GM18508 (cell line): Measurements from ENCODE around the gene DMAC2.
A peak's percentile ranks its signal among the peaks of the same experiment; 100 is the strongest.
"Not testable (repeated sequence)": the region's sequence is repeated elsewhere in the genome, so short reads cannot be mapped to it uniquely, and the experiment has no call there.

Experiments
- ATAC-seq: cut with Tn5 transposase; IDR thresholded peaks from one replicate; pipeline ENCODE4 v1.9.1; 2021; ENCODE audit warnings: moderate number of reproducible peaks; ENCODE audit not compliant: insufficient read depth, unreplicated experiment

The DMAC2 gene

DNA sequence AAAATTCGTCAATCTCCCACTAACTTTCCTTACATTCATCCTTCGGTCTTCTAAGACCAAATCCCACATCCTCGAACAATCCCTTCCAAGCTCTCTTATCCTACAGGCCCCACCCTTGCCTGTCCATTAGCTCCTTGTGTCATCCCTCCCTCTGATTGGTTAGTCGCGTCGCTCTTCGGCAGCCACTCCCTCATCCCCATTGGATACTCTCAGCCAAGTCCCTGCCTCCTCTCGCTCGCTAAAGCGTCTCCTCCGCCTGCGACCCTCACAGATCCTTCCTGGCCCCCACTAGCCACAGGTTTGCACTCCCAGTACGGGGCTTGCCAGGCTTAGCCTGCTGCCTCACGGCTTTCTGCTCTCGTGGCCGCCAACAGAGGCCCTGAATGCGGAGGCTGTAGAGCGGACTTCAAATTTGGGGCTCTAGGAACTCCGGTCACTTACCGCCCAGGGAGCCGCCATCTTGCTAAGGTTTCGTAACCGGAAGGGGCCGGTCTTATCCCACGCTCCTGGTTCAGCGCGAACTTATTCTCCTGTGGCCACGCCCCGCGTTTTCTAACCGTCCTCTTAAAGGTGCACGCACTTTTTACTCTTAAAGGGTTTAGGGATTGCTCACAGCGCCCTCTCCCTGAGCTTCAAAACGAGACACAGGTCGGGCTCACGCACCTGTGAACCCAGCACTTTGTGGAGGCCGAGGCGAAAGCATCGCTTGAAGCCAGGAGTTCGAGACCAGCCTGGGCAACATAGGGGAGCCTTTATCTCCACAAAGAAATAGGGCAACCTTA, at the start of gene DMAC2:
Gene DMAC2, minus strand, starts transcription at position 472 of the 782 bp plus-strand sequence. Its CDS starts 13 bp downstream, at position 459.
- ATAC-seq: peak; percentile 64

DNA sequence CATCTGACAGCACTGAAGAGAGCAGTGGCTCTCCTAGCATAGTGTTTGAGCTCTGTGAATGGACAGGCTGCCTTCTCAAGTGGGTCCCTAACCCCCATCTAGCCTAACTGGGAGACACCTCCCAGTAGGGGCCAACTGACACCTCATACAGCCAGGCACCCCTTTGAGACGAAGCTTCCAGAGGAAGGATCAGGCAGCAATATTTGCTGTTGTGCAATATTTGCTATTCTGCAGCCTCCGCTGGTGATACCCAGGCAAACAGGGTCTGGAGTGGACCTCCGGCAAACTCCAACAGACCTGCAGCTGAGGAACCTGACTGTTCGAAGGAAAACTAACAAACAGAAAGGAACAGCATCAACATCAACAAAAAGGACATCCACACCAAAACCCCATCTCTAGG, 47.2 kb upstream of the DMAC2 start:
- not testable (repeated sequence) for ATAC-seq

- ATAC-seq: no peak
Measured at GRCh38 chr19:41484822-41485221, 45.1 kb upstream of the DMAC2 start.

DNA sequence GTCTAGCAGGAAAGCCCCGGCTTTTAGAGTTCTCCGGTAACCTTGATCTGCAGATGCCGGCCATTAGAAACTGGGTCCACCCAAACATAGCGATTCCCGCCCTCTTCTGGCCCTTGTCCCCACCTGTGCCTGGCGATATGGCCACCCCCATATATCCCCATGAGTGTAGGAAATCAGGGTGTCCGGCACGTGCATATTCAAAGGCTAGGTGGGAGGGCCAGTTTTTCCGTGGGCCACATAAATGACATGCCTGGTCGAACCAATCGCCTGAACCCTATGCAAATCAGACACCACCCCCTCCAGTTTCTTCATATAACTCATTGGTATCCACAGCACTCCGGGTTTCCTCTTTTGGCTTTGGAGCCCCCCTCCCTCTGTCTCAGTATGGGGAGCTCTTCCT, 40.6 kb upstream of the DMAC2 start:
- no peak for ATAC-seq

- no peak for ATAC-seq
Measured at GRCh38 chr19:41479757-41480191, 40.1 kb upstream of the DMAC2 start.

DNA sequence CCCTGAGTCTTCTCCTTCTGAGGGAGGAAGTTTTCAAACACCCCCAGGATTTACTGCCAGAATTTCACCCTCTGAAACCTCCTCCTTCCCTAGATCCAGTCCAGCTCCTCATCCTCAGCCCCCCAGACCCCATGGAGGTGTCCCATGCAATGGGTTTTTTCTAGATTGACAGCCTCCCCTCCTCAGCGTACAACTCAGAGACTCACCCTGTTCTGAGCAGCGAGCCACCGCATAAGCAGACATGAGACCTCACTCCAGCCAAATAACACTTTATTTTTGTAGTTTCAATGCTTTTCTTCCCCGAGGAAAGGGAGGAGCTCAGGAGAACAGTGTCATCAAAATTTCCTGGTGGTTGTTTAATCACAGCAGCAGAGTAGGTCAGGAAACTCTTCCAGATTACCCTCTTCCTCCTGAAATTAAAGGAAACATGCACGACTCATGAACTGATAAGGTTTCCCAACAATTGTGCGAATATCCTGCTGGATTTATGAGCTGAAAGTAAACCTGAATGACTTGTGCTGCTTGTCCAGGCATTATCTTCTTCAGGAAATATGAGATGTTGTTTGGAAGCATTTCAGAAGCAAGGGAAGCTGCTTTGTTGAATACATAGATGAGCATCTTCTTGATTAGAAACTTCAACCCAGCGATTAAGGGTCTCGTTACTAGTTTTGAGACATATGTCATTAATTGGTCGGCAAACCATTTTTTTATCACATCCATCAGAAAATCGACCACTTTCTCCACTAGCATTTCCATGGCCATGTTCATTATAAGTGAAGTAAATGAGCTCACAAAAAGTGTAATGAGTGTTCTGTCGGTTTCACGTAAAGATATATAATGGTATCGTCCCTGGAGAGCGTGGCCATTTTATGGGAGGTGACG, 39.4 kb upstream of the DMAC2 start:
- ATAC-seq: no peak

DNA sequence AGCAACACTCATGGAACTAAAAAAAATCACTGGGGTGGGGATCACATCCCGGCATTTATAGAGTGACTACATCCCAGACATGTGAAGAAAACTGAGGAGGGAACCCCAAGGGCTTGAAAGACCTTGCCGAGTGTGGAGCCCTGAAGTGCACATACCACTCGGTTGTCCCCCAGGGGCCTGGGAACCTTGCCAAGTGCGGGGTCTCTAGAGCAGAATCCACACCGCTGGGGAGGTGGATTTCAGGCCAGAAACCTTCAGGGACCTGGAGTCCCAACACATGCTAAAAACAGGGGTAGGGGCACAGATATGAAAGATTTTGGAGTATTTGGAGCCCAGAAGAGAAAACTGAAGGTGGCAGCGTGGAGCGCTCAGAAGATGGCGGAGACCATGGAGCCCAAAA, 38.5 kb upstream of the DMAC2 start:
- no peak for ATAC-seq

DNA sequence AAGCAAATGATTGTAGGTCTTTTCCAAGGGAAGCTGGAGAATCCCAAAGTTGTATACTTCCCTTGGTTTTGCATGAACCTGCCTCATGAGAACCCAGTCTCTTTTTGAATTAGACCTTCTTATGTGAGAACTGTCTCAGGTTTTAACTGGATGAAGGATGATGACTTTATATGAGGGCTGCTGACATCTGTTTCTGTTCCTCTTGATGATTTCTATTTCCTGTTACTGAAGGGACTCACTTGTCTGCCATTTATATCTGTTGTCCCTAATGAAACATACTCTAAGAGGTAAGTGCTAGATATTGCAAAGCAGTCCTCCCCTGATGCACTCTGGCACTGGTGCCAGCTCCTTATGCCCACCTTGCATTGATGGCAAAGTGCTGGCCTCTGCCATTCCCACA, 36.9 kb upstream of the DMAC2 start:
- no peak for ATAC-seq

DNA sequence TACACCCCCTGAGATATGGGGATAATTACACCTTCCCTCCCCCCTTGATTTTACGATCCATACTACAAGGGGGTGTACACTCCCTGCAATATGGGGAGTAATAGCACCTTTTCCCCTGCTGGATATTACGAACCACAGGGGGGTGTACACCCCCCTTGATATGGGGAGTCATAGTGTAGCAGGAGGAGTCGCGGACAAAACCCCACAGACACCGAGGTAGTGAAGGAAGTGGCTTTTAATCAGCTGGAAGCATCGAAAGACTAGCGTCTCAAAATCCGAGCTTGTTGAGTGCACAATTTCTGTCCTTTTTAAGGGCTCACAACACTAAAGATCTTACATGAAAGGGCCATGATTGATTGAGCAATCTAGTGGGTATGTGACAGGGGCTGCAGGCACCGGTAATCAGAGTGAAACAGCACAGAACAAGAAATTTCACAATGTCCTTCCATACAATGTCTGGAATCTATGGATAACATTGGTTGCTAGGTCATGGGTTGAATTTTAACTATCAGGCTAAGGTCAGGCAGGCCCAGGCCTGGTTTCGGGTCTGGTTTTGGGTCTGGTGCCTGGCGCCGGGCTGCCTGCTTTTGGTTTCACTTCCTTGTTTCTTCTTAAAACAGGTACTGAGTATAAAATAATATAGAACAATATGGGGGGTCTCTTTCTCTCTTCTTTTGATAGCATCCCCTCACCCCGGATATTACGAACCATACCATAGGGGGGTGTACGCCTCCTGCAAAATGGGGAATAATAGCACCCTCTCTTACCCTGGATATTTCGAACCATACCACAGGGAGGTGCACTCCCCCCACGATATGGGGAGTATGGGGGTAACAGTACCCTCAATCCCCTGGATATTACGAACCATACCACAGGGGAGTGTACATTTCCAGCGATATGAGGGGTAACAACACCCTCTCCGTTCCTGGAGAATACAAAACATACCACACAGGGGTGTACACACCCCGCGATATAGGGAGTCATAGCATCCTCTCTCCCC, 23.8 kb upstream of the DMAC2 start:
- not testable (repeated sequence) for ATAC-seq

DNA sequence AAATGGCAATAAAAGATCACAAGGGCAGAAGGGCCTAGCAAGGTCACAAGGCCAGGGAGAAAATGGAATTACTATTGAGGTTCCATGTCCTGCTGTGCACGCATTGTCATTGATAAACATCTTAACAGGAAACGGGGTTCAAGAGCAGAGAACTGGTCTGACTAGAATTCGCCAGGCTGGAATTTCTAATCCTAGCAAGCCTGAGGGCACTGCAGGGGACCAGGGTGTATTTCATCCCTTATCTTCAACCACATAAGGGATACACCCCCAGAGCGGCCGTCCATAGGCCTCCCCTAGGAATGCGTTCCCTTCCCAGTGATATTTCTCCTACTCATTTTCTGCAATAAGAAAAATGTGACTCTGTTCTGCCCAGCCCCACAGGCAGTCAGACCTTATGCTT, 22.8 kb upstream of the DMAC2 start:
- ATAC-seq: no peak

GRCh38 chr19:41457241-41457640, 17.5 kb upstream of the DMAC2 start:
- ATAC-seq: peak; percentile 72

DNA sequence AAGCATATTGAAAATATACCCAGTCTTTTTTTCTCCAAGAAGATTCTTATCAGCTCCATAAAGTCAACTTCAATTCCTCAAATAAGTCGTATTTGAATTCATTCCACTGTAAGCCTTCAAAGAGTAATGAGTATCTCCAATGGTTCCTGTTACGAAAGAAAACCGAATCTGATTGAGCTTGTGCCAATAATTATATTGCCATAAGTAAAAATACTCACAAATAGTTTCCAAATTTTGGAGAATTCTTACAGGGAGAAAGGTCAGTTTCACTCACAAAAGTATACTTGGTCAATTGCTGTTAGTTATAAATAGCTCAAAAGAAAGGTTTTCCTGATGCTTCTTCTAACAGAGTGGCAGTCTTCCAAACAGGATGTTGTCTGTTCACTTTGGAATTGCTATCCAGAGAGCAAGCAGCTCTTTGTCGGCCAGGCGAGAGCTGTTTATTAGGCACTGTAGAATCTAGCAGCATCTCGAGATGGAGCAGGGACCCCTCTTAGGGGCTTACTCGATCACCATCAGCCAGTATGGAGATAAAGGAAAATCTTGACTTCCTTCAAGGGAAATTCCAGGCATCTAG, 16.7 kb upstream of the DMAC2 start:
- no peak for ATAC-seq

GRCh38 chr19:41455936-41456335, 16.2 kb upstream of the DMAC2 start:
- no peak for ATAC-seq

DNA sequence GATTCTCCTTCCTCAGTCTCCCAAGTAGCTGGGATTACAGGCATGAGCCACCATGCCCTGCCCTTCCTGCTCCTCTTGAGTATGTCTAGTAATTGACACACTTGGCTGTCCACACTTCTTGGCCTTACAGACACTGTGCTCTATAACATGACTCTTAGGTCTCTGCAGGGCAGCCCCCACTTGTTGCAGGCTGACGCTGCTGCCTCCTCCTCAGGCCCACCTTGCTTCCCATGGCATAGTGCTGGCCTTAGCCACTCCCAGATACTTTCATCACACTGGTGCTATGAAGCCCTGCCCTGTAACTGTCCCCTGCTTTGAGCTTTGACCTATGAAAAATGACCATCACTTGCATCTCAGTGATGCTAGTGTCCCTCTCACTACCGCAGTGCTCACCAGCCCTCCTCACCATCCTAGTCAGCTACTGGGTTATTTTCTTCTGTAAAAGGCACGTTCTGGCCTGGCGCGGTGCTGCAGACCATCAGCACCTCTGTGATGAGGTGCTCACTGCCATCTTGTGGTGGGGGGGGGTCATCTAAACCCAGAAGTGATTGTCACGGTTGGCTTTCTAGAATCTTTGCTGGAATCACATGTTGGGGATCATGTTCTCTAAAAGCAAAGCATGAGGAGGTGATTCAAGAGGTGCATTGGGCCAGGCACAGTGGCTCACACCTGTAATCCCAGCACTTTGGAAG, 13.0 kb upstream of the DMAC2 start:
- ATAC-seq: no peak

- ATAC-seq: no peak
Measured at GRCh38 chr19:41449865-41450178, 10.1 kb upstream of the DMAC2 start.

DNA sequence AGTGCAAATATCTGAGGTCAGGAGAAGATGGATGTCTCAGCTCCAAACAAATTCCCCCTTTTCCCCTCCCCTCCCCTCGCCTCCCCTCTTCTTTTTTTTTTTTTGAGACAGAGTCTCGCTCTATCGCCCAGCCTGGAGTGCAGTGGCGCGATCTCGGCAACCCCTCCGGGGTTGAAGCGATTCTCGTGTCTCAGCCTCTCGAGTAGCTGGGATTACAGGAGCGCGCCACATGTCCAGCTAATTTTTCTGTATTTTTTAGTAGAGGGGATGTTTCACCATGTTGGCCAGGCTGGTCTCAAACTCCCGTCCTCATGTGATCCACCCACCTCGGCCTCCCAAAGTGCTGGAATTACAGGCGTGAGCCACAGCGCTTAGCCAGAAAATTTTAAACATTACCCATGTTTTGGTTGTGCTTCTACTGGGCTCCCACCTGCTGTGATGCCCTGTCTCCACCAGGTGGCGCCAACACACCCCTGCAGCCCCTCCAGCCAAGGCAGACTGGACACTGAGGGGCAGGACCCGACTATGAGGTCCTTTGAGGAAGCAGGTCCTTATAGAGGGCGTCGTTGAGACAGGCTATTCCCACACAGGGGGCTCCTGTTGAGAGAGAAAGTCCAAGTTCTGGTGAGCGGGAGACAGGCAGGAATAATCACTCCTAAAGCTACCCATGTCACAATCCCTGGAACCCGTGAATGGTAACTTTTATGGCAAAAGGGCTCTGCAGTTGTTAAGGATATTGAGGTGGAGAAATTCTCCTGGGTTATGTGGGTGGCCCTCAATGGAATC, 9.6 kb upstream of the DMAC2 start:
- no peak for ATAC-seq

DNA sequence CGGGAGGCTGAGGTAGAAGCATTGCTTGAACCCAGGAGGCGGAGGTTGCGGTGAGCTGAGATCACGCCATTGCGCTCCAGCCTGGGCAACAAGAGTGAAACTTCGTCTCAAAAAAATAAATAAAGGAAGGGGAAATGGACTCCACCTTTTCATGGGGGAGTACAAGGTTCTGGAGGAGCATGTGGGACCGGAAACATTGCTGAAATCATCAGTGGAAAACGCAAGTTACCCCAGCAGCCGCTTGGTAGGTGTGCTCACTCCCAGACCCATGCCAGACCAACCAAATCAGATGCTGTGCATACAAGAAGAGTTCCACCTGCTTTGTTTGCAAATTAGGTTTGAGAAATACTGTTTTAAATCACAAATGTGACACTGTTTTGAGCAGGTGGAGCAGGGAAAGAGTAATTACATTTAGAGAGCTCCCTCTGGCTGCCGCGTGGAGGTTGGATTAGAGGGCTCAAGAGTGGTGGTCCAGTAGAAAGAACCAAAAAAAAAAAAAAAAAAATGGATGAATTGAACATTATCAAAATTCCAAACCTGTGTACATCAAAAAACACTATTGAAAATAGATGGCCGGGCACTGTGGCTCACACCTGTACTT, 8.1 kb upstream of the DMAC2 start:
- ATAC-seq: no peak

DNA sequence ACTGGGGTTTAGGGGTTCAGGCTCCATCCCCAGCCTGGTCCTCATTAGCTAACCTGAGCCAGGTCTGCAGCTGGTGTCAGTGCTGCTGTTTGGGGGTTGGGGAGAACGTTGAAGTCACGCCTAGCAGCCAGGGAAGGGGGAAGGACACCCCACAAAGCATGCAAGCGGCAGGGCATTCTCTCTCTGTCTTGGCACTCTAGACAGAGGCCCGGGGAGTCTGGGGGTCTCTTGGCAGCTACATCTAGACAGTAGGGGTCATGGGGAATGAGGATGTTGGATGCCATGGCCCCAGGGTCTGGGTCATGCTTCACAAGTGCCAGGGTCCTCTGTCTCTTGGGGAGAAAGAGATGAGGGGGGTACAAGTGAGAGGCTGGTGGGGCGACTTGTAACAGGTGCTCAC, 5.9 kb upstream of the DMAC2 start:
- no peak for ATAC-seq
